ENCODE data around the gene NEMP2.

Gene NEMP2

GRCh38 chr2:190534310-190535120, at the start of gene NEMP2:
NEMP2 (minus strand) TSS chr2:190534722; CDS start chr2:190534655, 67 bp downstream.
- peak; percentile 76 for DNase-seq

- DNase-seq, result no peak
Measured at GRCh38 chr2:190583507-190584337, 49.2 kb upstream of the NEMP2 start.

DNA sequence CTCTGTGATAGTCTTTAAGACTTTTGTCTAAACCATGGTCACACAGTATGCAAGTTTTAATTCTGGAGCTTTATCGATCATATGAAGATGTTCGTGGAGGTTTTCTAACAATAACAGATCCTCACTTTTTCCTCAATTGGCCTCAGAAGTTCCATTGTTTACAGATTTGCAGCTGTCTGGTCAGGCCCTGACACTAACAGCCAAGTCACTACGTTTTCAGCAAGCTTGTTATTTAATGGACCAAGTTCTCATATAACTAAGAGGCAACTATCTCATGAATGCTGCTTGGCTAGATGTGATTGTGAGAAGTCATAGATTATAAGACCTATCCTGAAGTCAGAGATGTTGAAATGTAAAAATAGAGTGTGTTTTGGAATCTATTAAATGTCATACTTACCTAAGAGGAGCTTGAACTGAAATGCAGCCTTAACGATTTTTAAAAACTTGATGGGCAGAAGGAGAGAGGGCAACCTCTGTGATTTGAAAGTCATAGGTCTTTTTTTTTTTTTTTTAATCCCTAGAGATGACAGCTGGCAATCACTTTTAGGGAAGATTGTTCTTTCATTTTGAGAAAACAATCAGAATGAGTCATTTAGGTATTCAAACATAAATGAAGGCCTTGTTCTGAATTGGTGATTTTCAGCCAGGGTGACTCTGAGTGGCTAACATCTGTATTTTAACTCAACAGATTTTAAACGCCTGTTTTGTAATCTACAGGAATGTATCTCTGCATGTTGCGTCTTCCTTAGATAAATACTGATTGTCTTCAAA, 48.4 kb upstream of the NEMP2 start:
- no peak for DNase-seq

DNA sequence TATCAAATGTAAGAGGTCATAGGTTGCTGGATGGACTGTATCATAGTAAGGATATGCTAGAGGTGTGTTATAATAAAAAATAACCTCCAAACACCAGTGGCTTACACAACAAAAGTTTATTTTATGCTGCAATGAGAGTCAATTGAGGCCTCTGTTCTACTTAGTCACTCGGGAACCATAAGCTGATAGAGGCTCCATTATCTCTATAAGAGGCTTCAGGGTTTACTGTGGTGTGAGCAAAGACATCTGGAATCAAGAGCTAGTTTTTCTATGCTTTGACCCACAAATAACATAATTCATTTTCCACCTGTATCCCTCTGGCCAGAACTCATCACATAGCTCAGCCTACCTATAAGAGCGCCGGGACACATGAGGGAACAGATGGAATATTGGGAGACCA, 47.5 kb upstream of the NEMP2 start:
- DNase-seq, result no peak

- DNase-seq, result no peak
Measured at GRCh38 chr2:190579915-190580846, 45.7 kb upstream of the NEMP2 start.

DNA sequence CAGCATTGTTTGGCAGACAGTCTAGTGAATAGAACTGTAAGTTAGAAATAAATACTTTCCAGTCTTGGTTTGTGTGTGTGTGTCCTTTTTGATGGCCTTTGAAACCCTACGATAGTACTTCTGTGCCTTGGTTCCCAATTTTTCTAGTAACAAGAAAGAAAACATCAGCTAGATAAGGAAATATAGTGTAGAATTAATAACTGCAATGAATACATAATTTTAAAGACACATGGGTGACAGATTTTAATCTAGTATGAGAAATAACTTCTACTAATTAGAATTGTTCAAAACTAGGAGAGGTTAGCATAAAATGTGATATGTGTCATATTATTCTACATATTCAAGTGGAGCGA, 44.5 kb upstream of the NEMP2 start:
- DNase-seq, result no peak

DNA sequence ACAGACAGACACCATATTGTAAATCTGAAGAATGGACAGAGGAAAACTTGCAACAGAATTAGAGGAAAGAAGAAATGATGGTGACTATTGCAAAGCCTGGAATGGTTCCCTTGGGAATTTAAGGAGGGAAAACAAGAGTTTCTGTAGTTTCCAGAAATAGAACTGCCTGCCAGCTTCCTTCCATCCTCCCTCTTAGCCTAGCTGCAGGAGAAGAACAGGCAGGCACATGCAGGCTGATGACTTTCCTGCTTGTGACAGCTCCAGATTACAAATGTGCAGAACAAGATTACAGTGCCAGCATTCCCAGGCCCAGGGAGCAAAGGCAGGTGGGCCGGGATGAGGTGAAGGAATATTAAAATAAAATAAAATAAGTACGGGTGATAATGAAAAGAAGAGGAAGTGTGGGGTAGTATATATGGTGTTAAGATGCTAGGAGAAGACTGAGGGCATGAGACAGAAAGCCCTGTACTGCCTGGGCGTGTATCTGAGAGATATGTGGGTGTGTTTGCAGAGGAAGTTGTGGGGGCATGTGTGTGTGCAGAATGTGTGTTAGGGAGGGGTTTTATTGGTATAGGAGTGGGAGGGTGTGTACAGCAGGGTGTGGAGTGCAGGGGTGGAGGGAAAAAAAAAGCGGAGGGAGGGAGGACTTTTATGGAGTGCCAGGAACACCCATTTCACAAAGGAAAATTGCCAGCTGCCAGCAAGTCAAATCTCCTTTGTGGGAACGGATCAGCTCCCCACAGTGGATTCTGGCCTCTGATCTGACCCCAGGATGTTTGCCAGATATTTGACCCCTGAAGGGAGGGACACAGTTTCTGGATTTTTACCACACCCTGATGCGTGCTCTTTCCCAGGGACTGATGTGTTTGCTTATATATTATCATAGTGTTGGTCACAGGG, 43.9 kb upstream of the NEMP2 start:
- DNase-seq, result peak; percentile 88

- peak; percentile 92 for DNase-seq
Measured at GRCh38 chr2:190576573-190576972, 42.1 kb upstream of the NEMP2 start.

DNA sequence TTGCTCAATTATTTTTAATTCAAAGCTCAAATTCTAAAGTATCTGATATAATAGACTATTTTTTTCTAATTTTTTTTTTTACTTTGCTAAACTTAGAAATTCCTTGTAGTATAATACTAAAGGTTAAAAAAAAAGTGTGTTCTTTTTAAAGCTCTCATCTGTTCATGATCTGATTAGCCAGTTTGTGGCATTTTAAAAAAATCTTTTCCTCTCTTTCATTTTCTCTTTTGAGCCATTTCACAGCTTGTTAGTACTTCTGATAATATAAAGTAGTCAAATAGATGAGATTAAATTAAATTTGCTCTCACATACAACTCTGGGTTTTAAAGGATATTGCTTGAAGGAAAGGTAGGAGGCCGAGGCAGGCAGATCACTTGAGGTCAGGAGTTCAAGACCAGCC, 40.7 kb upstream of the NEMP2 start:
- DNase-seq, result no peak

DNA sequence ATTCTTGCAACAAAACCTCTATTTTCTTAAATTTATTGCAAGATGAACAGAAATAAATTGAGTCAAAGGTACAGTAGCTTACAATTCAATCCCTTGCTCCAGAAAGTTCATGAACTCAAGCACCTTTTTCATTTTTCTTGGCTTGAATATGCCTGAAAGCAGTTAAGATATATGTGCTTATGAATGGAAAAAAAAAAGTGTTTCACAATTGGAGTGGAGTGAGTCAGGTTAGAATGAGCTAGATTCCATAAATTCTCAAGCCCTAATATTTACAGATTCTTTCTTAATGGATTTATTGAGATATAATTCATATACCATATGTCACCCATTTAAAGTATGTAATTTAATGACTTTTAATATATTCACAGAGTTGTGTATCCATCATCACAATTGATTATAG, 39.6 kb upstream of the NEMP2 start:
- no peak for DNase-seq

DNA sequence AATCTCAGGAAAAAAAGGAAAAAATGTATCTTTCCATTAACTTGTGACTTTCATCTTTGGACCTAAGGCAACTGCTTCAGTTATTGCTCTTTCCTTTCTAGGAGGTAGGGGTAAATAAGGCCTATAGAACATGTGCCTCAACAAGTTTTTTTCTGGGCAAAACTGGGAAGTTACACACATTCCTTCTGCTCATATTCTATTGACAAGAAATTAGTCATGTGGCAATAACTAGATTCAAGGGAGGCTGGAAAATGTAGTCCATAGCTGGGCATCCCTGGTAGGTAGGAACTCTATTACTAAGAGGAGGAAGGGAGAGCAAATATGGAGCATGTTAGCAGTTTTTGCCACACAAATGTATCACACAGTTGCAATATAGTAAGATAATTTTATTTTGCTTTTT, 37.7 kb upstream of the NEMP2 start:
- no peak for DNase-seq

DNA sequence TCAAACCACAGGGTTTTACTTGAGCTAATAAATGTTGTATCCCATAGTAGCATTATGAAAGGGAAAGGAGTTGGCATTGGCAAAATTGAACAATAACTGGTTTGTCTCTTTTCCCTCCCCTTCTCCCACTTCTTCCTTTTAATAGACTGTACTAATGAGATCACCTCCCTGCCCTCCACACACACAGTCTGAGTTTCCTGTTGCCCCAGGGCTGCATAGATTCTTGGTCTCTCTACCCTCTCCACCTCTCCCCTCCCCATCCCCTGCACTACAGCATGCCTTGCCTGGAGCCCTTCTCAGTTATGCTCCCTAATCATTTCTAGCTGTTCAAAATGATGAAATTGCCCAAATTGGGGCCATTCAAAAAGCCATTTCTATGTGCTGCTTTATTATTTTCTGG, 37.2 kb upstream of the NEMP2 start:
- peak; percentile 16 for DNase-seq

DNA sequence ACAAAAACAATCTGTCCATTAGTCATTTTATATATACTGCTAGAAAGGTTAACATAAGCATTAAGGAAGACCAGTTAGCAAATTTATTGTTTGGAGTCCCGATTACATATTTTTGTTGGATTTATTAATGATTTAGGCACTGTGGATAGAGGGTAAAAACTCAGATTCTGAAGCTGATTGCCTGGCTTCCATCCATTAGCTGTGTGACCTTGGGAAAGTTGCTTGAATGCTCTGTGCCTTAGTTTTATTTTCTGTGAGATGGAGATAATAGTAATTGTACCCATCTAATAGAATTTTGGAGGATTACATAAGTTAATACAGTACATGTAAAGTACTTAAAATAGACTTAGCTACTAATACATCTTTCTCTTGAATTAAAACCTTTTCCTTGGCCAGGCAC, 36.3 kb upstream of the NEMP2 start:
- no peak for DNase-seq

DNA sequence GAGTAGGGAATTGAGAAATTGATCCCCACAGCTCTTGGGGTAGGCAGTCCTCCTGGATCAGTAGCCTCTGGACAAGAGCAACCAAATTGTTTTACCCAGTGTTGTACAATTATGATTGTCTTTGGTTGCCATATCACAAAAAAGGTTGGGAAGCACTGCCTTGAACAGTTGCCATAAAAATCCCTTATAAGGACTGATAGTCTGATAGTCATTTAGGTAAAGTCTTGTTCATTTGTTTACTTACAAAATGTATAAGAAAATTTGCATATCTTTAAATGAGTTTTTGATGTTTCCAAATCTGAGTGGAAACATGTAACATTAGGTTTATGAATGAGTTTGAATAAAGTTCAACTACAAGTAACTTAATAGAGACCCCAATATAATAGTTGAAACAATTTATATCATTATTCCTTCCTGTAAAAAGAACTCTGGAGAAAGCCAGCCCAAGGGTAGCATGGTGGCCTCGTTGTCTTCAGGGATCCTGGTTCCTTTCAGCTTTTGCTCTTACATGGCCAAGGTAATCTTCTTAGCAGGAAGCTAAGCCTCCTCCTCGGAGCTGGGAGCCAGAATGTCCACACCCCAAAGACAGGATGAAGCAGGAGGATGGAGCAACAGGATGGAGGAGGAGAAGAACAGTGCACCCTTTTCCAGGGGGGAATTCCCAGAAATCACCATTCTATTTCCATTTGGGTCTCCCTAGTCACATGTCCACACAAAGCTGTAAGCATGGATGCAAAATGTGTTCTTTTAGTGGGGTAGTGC, 35.7 kb upstream of the NEMP2 start:
- no peak for DNase-seq

DNA sequence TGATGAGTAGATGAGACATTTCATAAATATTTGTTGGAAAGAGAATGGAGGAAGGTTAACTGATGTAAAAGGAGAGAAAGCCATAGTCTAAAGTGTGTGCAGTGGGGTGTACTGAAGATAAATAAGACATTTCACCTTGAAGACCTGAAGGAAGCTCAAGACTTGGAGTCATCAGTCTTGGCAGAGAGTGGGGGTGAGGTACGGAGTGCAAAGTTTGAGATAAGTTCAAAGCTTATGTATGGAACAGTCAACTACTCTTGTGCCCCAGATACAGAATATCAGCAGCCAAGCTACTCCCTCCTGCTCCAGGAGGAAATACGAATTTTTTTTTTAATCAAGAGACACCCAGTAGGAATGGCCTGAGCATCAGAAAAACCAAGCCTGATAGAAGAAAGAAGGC, 30.3 kb upstream of the NEMP2 start:
- DNase-seq, result no peak

DNA sequence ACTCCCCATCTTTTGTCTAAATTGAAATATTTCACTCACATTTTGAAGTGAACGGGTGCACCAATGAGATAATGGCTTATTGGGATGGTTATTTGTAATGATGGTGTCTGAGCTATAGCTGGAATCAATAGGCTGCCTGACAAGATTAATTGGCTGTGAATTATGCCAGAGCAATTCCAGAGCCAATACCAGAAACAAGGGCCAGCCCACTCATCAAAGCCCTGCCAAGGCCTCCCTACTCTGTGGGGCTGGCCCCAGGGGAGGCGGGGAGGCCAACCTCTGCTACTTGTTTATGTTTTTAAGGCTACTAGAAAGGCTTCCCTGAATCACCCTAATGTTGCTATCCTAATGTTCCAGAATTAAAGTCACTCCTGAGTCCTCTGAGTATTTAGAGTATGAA, 29.1 kb upstream of the NEMP2 start:
- no peak for DNase-seq

GRCh38 chr2:190563109-190563508, 28.6 kb upstream of the NEMP2 start:
- DNase-seq, result no peak

- DNase-seq, result no peak
Measured at GRCh38 chr2:190562121-190562520, 27.6 kb upstream of the NEMP2 start.

- DNase-seq, result no peak
Measured at GRCh38 chr2:190561094-190561493, 26.6 kb upstream of the NEMP2 start.

- no peak for DNase-seq
Measured at GRCh38 chr2:190554357-190555006, 20.0 kb upstream of the NEMP2 start.
